GM19193 (cell line): ENCODE data around the gene ADAMTS17.

Experiments used
- POLR2A ChIP-seq: IDR thresholded peaks from 4 replicates; pipeline ENCODE4 v1.6.1; 2011; ENCODE audit not compliant: insufficient read depth, insufficient read length; ENCODE audit errors: extremely low read depth

Gene ADAMTS17

GRCh38 chr15:100163961-100164360 lies 177.8 kb downstream of the ADAMTS17 start:
- TF ChIP-seq POLR2A: no peak

GRCh38 chr15:100160953-100161352 lies 180.8 kb downstream of the ADAMTS17 start:
- TF ChIP-seq POLR2A: no peak

GRCh38 chr15:100159436-100159835 lies 182.3 kb downstream of the ADAMTS17 start:
- no peak for TF ChIP-seq POLR2A

- TF ChIP-seq POLR2A: no peak
These were observed 183.4 kb downstream of the ADAMTS17 start for GRCh38 chr15:100158356-100158755.

- no peak for TF ChIP-seq POLR2A
These were observed 185.6 kb downstream of the ADAMTS17 start for GRCh38 chr15:100156201-100156600.

- TF ChIP-seq POLR2A: no peak
These were observed 187.4 kb downstream of the ADAMTS17 start for GRCh38 chr15:100154338-100154737.

GRCh38 chr15:100152463-100152862 lies 189.3 kb downstream of the ADAMTS17 start:
- no peak for TF ChIP-seq POLR2A

GRCh38 chr15:100150906-100151305 lies 190.9 kb downstream of the ADAMTS17 start:
- no peak for TF ChIP-seq POLR2A

GRCh38 chr15:100147828-100148227 lies 193.9 kb downstream of the ADAMTS17 start:
- TF ChIP-seq POLR2A: no peak

- no peak for TF ChIP-seq POLR2A
These were observed 198.4 kb downstream of the ADAMTS17 start for GRCh38 chr15:100143378-100143777.

- no peak for TF ChIP-seq POLR2A
These were observed 200.3 kb downstream of the ADAMTS17 start for GRCh38 chr15:100141311-100142001.

GRCh38 chr15:100140527-100141308 lies 201.1 kb downstream of the ADAMTS17 start:
- no peak for TF ChIP-seq POLR2A

GRCh38 chr15:100134586-100134985 lies 207.2 kb downstream of the ADAMTS17 start:
- no peak for TF ChIP-seq POLR2A

GRCh38 chr15:100134089-100134583 lies 207.6 kb downstream of the ADAMTS17 start:
- no peak for TF ChIP-seq POLR2A

- no peak for TF ChIP-seq POLR2A
These were observed 208.8 kb downstream of the ADAMTS17 start for GRCh38 chr15:100133001-100133400.

- TF ChIP-seq POLR2A: no peak
These were observed 209.5 kb downstream of the ADAMTS17 start for GRCh38 chr15:100132309-100132708.

- TF ChIP-seq POLR2A: no peak
These were observed 210.2 kb downstream of the ADAMTS17 start for GRCh38 chr15:100131321-100132224.
